Upper lobe of left lung (tissue), 6 donors: Measurements from ENCODE around the gene RYR1. TPM values are rescaled to one million over a fixed set of nuclear protein-coding genes. Genes with fewer than 3 reads are reported as not detected.
"Not testable (repeated sequence)": the region's sequence is repeated elsewhere in the genome, so short reads cannot be mapped to it uniquely, and the experiment has no call there.

Experiments
- ATAC-seq, 2 donors: fragments of 200-7000 bp; cut with Tn5 transposase; one replicate each; pipeline ENCODE4 v1.9.1; 2022; ENCODE audit warnings: mild to moderate bottlenecking in 2 of 2, moderate library complexity in 2 of 2; ENCODE audit not compliant: low FRiP score in 2 of 2
- DNase-seq, 2 donors: peaks; one replicate each; pipeline ENCODE4 v3.0.0-alpha.2; 2019 to 2020
- H3K27ac ChIP-seq, 4 donors: fragments of 200-600 bp; sonication (generic); one replicate each; pipeline ENCODE4 v1.5.1; 2016 to 2019
- H3K27me3 ChIP-seq, 4 donors: fragments of 200-600 bp; sonication (generic); one replicate each; pipeline ENCODE4 v1.5.1; 2017 to 2019
- H3K36me3 ChIP-seq, 4 donors: fragments of 200-600 bp; sonication (generic); one replicate each; pipeline ENCODE4 v1.5.1; 2016 to 2019
- H3K4me1 ChIP-seq, 4 donors: fragments of 200-600 bp; sonication (generic); one replicate each; pipeline ENCODE4 v1.5.1; 2018 to 2019
- H3K4me3 ChIP-seq, 4 donors: fragments of 200-600 bp; sonication (generic); one replicate each; pipeline ENCODE4 v1.5.1; 2017 to 2019; ENCODE audit warnings: mild to moderate bottlenecking in 2 of 4, moderate library complexity in 1 of 4
- H3K9me3 ChIP-seq, 4 donors: fragments of 200-600 bp; sonication (generic); one replicate each; pipeline ENCODE4 v1.5.1; 2018 to 2019
- CTCF ChIP-seq, 6 experiments: fragments of 450-650 bp in 4 of 6; fragments of 200-600 bp in 2 of 6; sonication (generic) in 2 of 6; IDR thresholded peaks; one replicate each; pipeline ENCODE4 v1.5.1; 2016 to 2019; ENCODE audit warnings: antibody characterized with exemption in 6 of 6
- EP300 ChIP-seq, 4 donors: sonication (generic); formaldehyde crosslinking; IDR thresholded peaks; one replicate each; pipeline ENCODE4 v1.5.1; 2017; ENCODE audit warnings: antibody characterized with exemption in 4 of 4, control low read depth in 2 of 4
- POLR2A ChIP-seq, 4 donors: fragments of 450-650 bp; IDR thresholded peaks; one replicate each; pipeline ENCODE4 v1.5.1; 2016 to 2017; ENCODE audit warnings: antibody characterized with exemption in 4 of 4, mild to moderate bottlenecking in 2 of 4
- POLR2AphosphoS5 ChIP-seq, 2 donors: sonication (generic); formaldehyde crosslinking; IDR thresholded peaks; one replicate each; pipeline ENCODE4 v1.5.1; 2017; ENCODE audit warnings: antibody characterized with exemption in 2 of 2
- WGBS, 2 donors: methylation state at CpG; one replicate each; pipeline ENCODE4 v1.1.5; 2017 to 2018; 5-methylcytosine and 5-hydroxymethylcytosine counted together
- total RNA-seq, 6 donors: library from RNA; depleted of rRNA in 4 of 6; stranded (reverse); fragments of >200 nt in 4 of 6; gene quantifications; one replicate each; pipeline versions ENCODE4 v1.1.0 to v1.2.1, GENCODE V29; 2016 to 2021
- donor health status: DM: no; HTN: no; CAD: no; lungs with moderate emphysema.
- donor health status: DM: no; HTN: yes; CAD: no; lungs with severe emphysema.

The RYR1 gene
- total RNA-seq, 6 donors from 2014 or later, result 1.1 to 22.0 (median 5.5) TPM

- DNase-seq (no peak), ATAC-seq (no peak)
- H3K27me3 ChIP-seq, result no peaks in the 10 kb centered on the region
- TF ChIP-seq CTCF (IDR thresholded peaks at IDR 0.05) (no peak), EP300 (IDR thresholded peaks at IDR 0.05) (no peak), POLR2AphosphoS5 (IDR thresholded peaks at IDR 0.05) (no peak), POLR2A (IDR thresholded peaks at IDR 0.05) (no peak)
- no peaks in the 10 kb centered on the region for H3K36me3 ChIP-seq
- H3K4me3 ChIP-seq, result no peak overlapping the region
- H3K9me3 ChIP-seq, result no peaks in the 10 kb centered on the region
- peaks cover 0 to 2% (median 0%) of the 10 kb centered on the region in 4 donors for H3K4me1 ChIP-seq
- no peak overlapping the region for H3K27ac ChIP-seq
- 94 to 97% methylated on average over 2 of the region's 2 CpGs for WGBS, 2 donors
Measured at GRCh38 chr19:38509027-38509426, 75.5 kb downstream of the RYR1 start.

- H3K9me3 ChIP-seq, result no peaks in the 10 kb centered on the region
- no peak overlapping the region for H3K4me3 ChIP-seq
- ATAC-seq (no peak), DNase-seq (no peak)
- H3K27me3 ChIP-seq, result no peaks in the 10 kb centered on the region
- WGBS, 2 donors, result 62 to 85% methylated on average over 10 of the region's 10 CpGs
- H3K4me1 ChIP-seq, result peaks cover 2 to 7% (median 6%) of the 10 kb centered on the region in 4 donors
- H3K27ac ChIP-seq, result no peak overlapping the region
- H3K36me3 ChIP-seq, result no peaks in the 10 kb centered on the region
- no peak for TF ChIP-seq EP300 (IDR thresholded peaks at IDR 0.05)
- no peak for TF ChIP-seq POLR2AphosphoS5 (IDR thresholded peaks at IDR 0.05)
- no peak for TF ChIP-seq POLR2A (IDR thresholded peaks at IDR 0.05)
- no peak for TF ChIP-seq CTCF (IDR thresholded peaks at IDR 0.05)
Measured at GRCh38 chr19:38511074-38511708, 77.7 kb downstream of the RYR1 start.

GRCh38 chr19:38512277-38512676 is 78.8 kb downstream of the RYR1 start:
- 90 to 96% methylated on average over 16 to 18 of the region's 19 CpGs for WGBS, 2 donors
- H3K9me3 ChIP-seq, result no peaks in the 10 kb centered on the region
- no peaks in the 10 kb centered on the region for H3K36me3 ChIP-seq
- no peak overlapping the region for H3K27ac ChIP-seq
- no peak overlapping the region for H3K4me3 ChIP-seq
- H3K27me3 ChIP-seq, result no peaks in the 10 kb centered on the region
- DNase-seq, result no peak
- TF ChIP-seq CTCF (IDR thresholded peaks at IDR 0.05) (no peak), POLR2AphosphoS5 (IDR thresholded peaks at IDR 0.05) (no peak), EP300 (IDR thresholded peaks at IDR 0.05) (no peak), POLR2A (IDR thresholded peaks at IDR 0.05) (no peak)
- peaks cover 2 to 7% (median 5%) of the 10 kb centered on the region in 4 donors for H3K4me1 ChIP-seq
- ATAC-seq, result no peak

GRCh38 chr19:38513156-38513555 is 79.7 kb downstream of the RYR1 start:
- 81 to 85% methylated on average over 6 of the region's 6 CpGs for WGBS, 2 donors

GRCh38 chr19:38513762-38514167 is 80.3 kb downstream of the RYR1 start:
- Histone ChIP-seq H3K36me3 (no peaks in the 10 kb centered on the region), H3K4me1 (peaks cover 2 to 7% (median 5%) of the 10 kb centered on the region in 4 donors), H3K27me3 (no peaks in the 10 kb centered on the region), H3K4me3 (no peak overlapping the region), H3K27ac (no peak overlapping the region), H3K9me3 (no peaks in the 10 kb centered on the region)
- 76 to 86% methylated on average over 3 of the region's 3 CpGs for WGBS, 2 donors
- DNase-seq (no peak), ATAC-seq (no peak)
- TF ChIP-seq POLR2A (IDR thresholded peaks at IDR 0.05) (no peak), EP300 (IDR thresholded peaks at IDR 0.05) (no peak), CTCF (IDR thresholded peaks at IDR 0.05) (no peak), POLR2AphosphoS5 (IDR thresholded peaks at IDR 0.05) (no peak)

More at GRCh38 chr19:38513156-38513555, 79.7 kb downstream of the RYR1 start:
- H3K9me3 ChIP-seq, H3K36me3 ChIP-seq, H3K4me1 ChIP-seq, H3K4me3 ChIP-seq, H3K27ac ChIP-seq, ATAC-seq, DNase-seq, H3K27me3 ChIP-seq: not testable (repeated sequence)
